AG08396 (cell line): ENCODE data around the gene SPTLC3.

ENCODE experiments used
- DNase-seq: peaks from one replicate; pipeline ENCODE4 v3.0.0; 2012; ENCODE audit warnings: low spot score, mixed read lengths

SPTLC3 gene

DNA sequence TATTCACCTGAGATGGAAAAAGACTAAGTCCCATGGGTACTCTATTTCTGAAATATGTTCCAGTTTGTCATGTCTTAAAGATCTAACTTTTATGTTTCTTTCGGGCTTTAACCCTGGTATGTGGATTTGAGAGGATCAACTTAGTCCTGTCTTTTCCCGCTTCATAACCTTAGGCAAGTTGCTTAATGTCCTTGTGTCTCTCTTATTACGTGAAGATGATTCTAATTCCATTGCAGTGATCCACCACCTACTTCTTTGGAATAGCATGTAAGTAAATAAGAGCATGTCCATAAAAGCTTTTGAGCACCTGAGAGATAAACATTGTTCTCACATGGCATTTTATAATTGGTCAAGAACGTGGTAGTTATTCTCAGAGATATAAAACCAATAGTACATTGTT, 23.0 kb downstream of the SPTLC3 start:
- DNase-seq = no peak

DNA sequence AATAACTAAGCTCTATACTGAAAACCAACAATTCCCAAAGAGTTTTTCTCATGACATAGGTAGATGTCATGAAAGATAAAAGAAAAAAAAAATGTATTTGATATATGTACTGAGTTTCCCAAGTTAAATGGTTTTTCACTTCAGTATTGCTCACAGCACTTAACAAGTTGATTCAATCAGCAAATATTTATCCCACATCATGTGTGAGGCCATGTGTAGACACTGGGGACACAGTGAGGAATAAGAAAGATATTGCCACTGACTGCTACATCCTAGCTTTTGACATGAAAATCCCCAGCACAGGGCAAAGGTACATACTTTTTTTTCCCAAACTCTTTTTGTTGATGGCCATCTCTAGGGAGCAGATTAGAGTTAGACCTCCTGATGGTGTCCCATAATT, 25.3 kb downstream of the SPTLC3 start:
- no peak for DNase-seq

DNA sequence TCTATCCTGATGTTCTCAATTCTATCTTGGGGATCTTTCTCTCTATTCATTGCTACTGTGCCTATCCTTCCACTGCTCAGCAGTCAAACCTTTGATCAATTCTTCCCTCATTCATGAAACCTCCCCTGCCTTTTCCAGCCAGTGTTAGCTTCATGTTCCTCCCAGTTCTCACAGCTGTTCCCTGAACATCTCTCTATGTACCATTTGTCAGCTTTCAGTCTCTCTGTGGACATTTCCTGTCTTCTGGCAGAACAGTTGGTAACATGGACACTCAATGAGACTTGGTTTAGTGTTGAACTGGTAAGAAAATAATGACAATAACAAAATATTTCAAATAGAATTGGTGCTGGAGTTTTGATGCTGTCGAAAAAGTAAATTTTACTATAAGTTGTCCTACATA, 26.2 kb downstream of the SPTLC3 start:
- DNase-seq = no peak

DNA sequence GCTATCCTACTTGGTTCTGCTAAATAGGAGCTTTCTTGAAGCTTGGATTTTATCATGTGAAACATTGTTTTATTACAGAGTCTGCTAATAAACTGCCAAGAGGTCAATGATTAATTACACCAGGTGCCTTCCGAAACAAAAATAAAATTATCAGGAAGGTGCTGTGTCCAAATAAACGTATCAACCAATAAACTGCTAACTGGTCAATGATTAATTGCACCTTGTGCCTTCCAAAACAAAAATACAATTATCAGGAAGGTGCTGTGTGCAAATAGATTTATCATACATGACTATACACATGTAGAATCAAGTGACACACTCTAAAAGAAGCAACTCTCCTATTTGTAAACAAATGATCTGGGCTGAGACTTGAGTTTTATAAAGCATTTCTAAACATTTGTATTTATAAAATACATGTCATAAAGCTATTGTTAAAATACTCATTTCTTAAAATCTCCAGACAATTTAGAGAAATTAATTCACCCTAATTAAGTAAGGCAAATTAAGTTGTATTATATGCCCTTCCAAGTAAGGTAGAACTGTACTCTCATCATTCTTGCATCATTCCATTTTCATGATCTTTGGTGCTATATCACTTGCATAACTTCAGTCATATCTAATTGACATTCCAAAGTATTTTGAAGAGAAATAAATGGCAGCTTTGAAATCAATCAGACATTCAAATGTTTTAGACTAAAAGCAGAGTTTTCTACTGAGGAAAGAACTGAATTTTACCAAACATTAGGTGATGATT, 26.8 kb downstream of the SPTLC3 start:
- no peak for DNase-seq

DNA sequence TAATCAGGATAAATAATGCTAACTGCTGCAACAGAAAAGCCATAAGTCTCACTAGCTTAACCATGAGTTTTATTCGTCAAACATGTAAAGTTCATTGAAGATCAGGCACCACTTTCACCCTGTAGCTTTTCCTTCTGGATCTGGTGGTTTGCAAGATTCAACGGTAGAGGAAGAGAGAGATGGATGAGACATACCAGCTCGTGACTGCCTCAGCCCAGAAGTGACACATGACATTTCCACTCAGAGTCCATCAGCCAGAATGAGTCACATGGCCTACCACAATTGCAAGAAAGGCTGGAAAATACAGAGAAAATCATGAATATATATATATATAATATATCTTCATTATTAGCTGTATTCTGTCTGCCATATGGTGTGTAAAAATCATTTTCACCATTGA, 29.0 kb downstream of the SPTLC3 start:
- peak; percentile 10 for DNase-seq

DNA sequence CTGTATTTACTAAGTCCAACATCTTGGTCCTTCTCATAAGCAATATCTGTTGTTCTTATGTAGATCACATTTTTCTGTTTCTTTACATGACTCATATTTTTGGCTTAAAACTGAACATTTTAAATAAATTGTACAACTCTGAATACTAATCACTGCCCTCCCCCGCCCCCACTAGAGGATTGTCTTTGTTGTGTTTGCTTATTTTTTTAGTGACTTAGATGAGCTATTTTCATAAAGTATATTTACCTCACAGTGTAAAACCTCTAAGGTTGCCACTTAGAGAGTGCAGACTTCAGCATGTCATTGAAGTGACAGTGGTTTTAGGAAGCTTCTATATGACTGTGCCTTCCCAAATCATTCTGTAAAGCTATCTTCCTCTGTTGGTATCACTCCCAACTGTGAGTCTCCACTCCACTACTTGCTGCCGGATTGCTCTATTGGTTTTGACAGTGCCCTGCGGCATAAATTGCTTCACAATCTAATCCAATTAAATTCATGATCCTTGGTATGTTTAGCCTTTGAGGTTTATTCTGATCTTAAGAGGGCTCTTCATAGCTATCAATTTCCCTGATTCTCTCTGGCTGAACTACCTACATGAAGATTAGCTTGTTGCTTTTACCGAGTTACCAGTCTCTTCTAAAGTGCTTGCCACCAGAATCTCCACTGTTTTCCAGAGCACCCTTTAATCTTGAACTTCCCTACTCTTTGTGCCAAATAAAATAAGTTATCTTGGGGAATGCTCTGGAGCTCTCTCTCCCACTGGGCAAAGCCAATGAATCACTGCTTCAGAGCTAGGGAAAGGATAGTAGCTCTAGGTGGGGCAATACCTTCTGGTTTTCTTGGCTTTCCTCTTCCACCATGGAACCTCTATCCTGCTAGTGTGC, 33.0 kb downstream of the SPTLC3 start:
- DNase-seq = no peak

DNA sequence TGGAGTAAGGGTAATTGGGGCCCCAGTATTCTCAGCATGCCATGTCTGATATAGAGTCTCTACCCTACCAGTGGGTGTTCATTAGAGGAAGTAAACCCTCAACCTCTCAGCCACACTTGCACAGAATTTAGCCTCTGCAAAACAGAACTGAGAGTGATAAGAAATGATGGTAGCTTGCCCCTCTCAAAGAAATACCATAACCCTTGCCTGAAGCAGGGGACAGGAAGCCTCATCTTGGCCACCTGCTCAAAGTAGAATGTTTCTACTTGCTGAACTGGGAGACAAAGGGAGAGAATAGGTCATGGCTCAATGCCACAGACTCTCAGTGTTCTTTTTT, 33.7 kb downstream of the SPTLC3 start:
- DNase-seq = no peak

DNA sequence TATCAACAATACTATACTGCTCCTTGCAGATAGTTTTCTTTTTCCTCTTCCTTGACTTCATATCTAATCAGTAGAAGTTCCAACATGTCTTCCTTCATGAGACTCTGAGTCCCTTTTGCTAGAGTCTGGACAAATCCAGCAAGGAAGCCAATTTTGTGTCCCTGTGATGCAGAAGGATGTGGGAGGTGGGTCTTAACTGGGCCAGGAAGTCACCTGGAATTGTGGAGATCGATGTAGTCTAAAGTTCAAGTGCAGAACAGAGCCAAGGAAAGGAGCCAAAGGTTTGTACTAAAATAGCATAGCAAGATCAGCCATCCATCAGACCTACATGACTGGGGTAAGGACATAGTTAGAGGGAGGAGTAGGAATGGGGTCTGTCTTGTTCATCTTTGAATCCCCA, 37.6 kb downstream of the SPTLC3 start:
- no peak for DNase-seq

DNA sequence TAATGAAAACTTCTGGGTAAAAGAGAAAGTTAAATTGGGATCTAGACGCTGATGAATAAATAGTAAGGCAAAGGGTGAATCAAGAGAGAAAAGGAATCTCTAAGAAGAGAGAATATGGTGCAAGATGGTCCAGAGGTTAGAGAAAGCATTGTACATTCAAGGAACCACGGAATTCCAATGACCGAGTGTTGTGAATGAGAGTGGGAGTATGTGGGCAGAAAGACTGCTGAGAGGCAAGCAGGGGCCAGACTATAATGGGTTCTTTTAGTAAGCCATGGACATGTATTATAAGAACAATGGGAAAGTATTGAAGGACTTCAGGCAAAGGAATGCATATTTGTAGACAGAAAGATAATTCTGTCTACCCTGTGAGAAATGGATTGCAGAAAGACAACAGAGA, 45.2 kb downstream of the SPTLC3 start:
- DNase-seq = no peak

DNA sequence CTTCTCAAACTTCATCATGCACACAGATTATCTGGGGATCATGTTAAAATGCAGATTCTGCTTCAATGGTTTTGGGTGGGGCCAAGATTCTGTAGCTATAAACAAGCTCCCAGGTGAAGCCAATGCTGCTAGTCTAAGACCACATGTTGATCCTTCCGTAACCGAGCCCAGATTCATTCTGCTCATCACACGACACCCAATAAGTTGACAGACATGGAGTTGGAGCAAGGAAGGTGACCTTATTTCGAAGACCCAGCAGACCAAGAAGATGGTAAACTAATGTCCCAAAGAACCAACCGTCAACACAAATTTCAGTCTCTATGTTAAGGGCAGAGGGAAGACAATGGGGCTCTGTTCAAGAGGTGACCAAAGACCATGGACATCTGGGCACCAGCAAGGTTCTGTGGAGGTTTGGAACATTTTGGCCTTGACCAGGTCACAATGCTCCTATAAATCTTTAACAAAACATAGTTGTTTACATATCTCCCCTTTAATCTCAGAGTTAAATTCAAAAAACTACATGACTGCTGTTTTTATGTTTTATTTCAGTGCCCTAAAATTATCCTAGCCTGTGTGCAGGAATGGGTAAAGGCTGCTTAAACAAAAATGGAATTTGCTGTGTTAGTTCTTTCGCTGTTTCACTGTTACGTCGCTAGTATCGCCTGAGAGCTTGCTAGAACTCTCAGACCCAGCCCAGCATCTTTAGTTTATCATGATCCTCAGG, 50.1 kb downstream of the SPTLC3 start:
- DNase-seq = no peak

DNA sequence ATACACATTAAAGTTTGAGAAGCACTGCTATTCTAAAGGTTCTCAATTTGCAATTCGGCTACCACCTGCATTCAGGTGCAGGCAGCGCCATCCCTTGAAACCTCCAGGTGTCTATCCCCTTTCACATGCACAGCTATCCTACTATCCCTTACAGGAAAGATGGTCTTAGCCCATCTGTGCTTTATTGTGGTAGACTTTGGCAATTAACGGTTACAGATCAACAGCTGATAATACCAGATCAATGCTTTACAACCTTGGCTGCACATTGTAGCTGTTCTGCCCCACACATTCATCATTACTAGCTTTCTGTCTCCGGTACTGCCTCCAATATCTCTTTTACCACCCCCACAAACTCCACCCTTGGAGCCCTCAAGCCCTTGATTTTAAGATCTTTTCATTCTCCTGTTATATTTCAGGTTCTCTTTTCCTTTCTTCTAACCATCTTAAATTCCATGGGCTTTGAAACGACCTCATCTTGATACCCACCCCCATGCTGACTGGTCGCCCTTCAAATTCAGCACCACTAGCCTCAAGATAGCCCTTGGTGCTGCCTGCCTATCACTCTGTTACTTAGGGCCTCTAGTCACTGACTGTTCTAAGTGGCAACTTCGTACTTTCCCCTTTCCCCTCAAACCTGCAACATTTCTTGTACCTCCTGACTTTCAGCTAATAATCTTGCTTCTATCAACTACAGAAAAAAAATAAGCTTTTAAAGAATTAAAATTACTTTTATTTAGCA, 50.8 kb downstream of the SPTLC3 start:
- no peak for DNase-seq

DNA sequence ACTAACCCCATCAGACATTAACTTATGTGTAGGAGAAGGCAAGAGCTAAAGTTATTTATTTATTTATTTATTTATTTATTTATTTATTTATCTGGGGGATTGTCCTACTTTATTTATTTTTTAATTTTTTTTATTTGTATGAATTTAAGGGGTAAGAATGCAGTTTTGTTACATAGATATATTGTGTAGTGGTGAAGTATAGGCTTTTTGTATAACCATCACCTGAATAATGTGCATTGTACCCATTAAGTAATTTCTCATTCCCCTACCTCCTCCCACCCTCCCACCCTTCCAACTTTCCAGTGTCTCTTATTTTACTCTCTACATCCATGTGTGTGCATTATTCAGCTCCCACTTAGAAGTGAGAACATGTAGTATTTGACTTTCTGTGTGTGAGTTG, 51.6 kb downstream of the SPTLC3 start:
- DNase-seq = no peak

DNA sequence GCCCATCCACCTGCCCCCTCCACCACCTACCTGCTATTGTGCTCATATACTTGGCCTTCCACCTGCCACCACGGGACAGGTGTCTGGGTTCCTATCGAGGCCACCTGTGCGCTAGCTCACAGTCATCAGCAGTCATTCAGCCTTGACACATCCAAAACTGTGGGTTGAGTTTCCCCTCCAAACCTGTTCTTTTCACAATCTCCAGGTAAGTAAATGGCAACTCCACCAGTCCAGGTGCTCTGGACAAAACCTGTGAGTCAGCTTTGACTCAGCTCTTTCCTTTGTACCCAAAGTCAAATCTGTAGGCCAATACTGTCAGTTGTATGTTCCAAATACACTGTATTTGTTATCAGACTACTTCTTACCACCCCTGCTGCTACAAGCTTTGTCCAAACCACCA, 52.6 kb downstream of the SPTLC3 start:
- no peak for DNase-seq

DNA sequence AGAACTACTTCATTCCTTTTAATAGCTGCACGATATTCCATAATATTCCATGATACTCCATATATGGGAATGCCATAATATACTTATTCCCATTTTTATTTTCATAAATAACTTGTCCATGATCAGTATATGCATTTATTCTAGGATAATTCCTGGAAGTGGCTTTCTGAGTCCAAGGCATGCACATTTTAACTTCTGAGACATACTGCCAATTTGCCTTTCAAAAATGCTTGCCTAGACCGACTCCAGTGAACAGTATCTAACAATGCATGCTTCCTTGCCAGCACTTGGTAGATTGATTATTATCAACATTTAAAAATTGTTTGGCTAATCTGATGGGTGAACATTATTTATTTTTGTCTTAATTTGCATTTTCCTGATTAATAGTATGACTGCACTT, 54.0 kb downstream of the SPTLC3 start:
- DNase-seq = no peak

DNA sequence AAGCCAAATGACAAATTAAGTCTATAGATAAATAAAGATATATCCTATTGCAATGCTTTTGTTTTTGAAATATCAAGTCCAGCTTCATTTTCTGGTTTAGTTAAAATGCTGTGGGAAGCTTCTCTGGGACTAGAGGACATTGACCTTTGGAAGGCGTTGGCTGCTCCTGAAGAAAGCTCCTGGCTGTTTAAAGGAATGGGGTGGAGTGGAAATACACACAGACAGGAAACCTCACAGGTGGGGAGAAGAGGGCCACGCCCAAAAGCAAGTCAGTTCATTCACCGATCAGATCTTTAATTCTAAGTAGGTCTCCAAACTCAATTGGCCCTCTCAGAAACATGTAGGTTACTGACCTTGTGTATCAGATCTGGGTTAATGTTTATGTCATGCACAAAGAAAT, 59.6 kb downstream of the SPTLC3 start:
- DNase-seq = no peak

DNA sequence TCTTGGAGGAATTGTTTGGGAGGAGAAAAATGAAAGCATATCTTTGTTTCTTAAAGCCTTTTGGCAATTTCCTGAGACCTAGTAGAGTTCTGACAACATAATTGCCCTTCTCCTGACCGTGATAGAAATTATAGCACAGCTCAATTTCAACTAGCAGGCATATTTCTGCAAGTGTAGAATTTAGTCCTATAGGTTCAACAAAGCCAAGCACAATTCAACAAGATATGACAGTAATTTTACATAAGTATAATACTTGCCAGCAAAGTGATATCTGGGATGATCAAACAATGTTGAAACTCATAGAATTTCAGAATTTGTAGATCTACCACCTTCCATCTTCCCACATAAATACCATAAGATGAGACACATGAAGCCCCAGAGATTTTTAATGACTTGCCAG, 73.1 kb downstream of the SPTLC3 start:
- DNase-seq = no peak

DNA sequence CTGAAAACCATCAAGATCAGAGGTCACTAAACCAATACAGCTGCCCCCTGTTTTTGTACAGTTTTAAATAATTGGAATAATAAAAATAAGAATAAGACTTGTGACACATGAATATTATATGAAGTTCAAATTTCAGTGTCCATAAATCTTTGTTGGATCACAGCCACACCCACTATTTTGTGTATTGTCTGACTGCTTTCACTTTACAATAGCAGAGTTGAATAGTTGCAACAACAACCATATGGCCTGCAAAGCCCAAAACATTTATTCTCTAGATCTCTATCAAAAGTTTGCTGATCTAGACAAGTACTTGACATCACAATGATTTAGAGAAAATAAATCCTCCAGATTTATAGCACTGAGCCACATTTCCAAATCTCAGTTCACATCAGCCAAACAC, 73.6 kb downstream of the SPTLC3 start:
- DNase-seq = no peak

DNA sequence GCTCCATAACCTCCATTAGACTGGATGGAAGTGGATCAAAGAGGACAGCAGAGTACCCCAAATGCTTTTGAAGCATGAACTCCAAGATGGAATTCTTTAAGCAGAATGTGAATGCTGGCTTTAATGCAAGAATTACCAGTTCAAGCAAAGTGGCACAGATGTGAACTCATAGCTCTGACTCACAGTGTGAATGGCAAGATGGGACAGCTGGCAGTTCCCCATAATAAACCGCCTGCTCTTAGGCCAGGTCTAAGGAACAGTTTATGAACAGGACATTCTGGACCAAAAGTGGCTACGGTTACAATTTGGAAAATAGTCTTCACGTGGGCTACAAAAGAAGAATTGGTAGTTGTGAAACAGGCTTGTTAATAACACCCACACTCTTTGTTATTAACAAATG, 76.5 kb downstream of the SPTLC3 start:
- DNase-seq = no peak

DNA sequence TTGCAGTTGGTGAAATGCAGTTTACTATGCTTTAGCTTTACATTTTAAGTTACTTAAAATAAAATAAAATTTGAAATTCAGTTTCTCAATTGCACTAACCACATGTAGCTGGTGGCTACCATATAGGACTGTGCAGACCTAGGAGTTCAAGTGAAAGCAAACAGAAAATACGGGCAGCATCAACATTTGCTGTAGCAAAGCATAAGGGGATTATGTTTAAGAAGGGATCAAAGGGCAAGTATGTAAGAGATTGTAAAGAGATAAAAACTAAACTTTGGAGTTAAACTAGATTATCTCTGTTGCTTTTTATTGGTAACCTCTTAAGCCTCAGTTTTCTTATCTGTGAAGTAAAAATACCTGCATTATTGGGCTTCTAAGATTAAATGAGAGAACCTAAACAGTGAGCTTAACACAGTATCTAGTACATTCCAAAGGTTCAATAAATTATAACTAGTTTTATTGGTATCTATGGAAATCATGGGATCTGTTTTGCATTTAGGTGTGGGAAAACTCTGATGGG, 81.2 kb downstream of the SPTLC3 start:
- DNase-seq = no peak

DNA sequence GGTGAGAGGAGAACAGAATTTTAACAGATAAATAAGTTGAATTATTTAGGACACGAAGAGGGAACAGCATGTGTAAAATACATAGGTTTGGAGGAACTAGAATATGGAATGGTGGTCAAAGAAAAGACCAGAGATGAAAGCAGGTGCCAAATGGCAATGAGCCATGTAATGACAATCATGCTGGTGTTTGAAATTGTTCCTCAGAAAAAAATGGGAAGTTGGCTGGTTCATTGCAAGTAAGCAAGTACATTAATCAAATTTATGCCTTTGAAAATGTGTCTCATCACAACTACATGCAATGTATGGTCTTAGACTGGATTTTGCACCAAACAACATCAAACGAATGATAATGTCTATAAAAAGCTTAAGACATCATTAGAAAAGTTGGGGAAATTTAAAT, 83.3 kb downstream of the SPTLC3 start:
- DNase-seq = no peak

DNA sequence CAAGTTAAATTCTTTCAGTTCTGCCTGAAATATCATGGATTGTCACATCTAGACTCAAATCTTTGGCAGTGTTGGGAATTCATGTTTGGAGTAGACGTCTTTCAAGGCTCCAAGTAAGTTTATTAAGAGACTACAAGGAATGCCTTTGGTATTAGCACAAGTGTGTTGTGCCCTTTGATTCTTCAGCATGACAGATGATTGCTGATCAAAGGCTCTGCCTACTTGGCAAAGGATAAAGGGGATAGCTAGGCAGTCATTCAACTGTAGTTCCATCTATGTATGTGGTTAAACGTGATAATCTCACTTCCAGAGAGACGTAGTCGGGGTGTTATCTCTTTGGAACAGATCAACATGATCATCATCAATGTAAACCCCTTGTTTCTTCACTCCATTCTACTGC, 86.2 kb downstream of the SPTLC3 start:
- no peak for DNase-seq

DNA sequence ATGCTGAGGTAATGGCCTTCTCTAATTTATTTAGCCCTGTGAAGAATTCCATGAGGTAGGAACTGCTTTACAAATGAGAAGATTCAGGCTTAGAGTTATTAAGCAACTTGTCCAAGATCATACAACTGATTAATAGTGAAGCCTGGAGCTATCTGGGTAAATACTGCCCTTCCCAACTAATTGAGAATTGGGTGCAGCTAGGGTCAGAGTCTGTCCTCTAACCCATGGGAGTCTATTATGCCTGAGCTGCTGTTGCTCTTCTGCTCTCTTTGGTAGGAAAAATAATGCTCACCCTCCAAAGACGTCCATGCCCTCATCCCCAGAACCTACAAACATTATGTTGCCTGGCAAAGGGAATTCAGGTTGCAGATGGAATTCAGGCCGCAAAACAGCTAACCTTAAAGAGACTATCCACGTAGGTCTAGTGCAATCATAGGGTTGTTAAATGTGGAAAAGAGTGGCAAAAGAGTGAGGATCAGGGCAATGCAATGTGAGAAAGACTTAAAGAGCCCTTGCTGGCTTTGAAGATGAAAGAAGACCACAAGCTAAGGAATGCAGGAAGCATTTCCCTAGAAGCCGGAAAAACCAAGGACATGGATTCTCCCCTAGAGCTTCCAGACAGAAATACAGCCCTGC, 90.1 kb downstream of the SPTLC3 start:
- DNase-seq = no peak
